Epithelial cell of esophagus (primary cell): ENCODE results near the gene GCK.
A peak's percentile ranks its signal among the peaks of the same experiment; 100 is the strongest.

Source experiments
- DNase-seq: peaks from one replicate; pipeline ENCODE4 v3.0.0; 2010; ENCODE audit warnings: low read depth
- H3K4me3 ChIP-seq: 2 replicates; pipeline ENCODE4 v1.5.1; 2011; ENCODE audit warnings: mild to moderate bottlenecking, low read length, control low read depth
- TF ChIP-seq, protein P1 (sequence below): IDR thresholded peaks from 2 replicates; pipeline ENCODE4 v1.5.1; 2011; ENCODE audit warnings: low read depth, mild to moderate bottlenecking, low read length, control low read depth, inconsistent platforms; ENCODE audit not compliant: insufficient read depth; ENCODE audit errors: missing control alignments

GCK gene

DNA sequence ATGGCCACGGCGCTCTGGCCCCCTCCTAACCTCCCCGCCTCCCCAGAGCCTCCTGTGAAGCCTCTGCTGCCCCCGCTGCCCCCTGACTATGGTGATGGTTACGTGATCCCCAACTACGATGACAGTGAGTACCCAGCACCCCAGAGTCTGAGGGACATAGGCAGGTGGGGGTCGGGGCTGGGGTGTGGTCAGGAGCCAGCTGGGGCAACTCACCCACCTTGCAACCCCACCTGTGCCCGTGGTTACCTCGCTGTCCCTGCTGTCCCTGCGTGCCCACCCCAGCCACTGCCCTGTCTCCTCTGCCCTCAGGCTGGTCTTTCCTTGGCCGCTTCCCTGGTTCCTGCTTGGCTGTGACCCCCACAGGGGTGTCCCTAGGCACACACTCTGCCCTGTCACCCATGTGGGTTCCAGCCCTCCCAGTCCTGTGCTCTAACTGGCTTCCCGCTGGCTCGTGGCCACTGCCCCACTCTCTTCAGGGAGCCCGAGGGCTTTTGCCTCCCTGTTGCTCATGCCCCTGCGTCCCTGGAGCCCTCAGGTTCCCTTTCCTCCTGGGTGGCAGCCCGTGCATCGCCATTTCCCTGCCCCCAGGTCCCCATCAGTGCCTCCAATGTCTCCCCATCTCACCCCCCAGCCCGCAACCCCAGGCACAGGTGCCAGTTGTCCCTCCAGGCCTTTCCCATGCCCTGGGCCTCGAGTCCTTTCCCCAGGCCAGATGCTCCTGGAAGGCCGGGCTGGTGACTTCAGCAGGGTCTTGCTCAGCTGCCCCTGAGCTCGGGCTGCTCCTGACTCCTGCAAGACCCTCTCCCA lies 81.1 kb downstream of the GCK start:
- TF ChIP-seq, protein P1, sequence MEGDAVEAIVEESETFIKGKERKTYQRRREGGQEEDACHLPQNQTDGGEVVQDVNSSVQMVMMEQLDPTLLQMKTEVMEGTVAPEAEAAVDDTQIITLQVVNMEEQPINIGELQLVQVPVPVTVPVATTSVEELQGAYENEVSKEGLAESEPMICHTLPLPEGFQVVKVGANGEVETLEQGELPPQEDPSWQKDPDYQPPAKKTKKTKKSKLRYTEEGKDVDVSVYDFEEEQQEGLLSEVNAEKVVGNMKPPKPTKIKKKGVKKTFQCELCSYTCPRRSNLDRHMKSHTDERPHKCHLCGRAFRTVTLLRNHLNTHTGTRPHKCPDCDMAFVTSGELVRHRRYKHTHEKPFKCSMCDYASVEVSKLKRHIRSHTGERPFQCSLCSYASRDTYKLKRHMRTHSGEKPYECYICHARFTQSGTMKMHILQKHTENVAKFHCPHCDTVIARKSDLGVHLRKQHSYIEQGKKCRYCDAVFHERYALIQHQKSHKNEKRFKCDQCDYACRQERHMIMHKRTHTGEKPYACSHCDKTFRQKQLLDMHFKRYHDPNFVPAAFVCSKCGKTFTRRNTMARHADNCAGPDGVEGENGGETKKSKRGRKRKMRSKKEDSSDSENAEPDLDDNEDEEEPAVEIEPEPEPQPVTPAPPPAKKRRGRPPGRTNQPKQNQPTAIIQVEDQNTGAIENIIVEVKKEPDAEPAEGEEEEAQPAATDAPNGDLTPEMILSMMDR = no peak
- H3K4me3 ChIP-seq = no peak overlapping the region
- DNase-seq = no peak

DNA sequence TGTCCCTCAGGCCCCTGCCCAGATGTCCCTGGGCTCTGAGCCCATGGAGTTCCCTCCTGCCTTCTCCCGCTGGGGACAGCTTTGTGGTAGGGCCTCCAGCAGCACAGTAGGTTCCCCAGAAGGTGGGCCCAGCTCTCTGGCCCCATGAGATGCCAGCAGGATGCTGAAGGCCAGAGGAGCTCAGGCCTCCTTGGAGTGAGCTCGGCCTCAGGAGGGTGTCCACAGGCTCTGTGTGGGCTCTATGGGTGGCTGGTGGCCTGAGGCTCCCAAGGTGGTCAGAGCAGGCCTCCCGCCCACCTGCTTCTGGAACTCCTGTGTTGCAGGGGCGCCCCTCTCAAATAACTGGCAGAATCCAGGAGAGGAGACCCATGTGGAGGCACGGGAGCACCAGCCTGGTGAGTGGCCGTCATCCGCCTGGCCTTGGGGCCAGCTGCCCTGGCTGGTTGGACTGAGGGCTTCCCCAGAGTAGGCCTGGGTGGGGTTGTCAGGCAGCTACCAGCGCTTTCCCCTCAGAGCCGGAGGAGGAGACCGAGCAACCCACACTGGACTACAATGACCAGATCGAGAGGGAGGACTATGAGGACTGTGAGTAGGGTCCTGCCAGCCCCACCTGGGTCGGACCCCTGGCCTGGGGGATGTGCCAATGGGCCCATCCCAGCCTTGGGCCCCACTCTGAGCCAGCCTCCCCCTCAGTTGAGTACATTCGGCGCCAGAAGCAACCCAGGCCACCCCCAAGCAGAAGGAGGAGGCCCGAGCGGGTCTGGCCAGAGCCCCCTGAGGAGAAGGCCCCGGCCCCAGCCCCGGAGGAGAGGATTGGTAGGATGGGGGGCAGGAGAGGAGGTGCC lies 81.9 kb downstream of the GCK start:
- no peak overlapping the region for H3K4me3 ChIP-seq
- no peak for DNase-seq
- TF ChIP-seq, protein P1 = no peak

GRCh38 chr7:44106311-44107065 lies 82.8 kb downstream of the GCK start:
- H3K4me3 ChIP-seq = no peak overlapping the region
- DNase-seq = no peak
- TF ChIP-seq, protein P1 = no peak

- H3K4me3 ChIP-seq = no peak overlapping the region
- no peak for DNase-seq
- TF ChIP-seq, protein P1 = no peak
These were observed 83.4 kb downstream of the GCK start for GRCh38 chr7:44105832-44106231.

- TF ChIP-seq, protein P1 = no peak
- peak; percentile 59 for DNase-seq
- no peak overlapping the region for H3K4me3 ChIP-seq
These were observed 84.1 kb downstream of the GCK start for GRCh38 chr7:44104860-44105771.
